HG03095 (cell line): ENCODE measurements around the gene MCRIP1.

Experiments
- ATAC-seq: cut with Tn5 transposase; IDR thresholded peaks from one replicate; pipeline ENCODE4 v1.9.1; 2021; ENCODE audit warnings: moderate library complexity; ENCODE audit not compliant: unreplicated experiment

The MCRIP1 gene

GRCh38 chr17:81822996-81823819 is 9.9 kb downstream of the MCRIP1 start:
- no peak for ATAC-seq

- no peak for ATAC-seq
Observed at GRCh38 chr17:81822312-81822637, 10.8 kb downstream of the MCRIP1 start.

- no peak for ATAC-seq
Observed at GRCh38 chr17:81821603-81822311, 11.3 kb downstream of the MCRIP1 start.

- ATAC-seq = no peak
Observed at GRCh38 chr17:81821147-81821546, 11.9 kb downstream of the MCRIP1 start.

- no peak for ATAC-seq
Observed at GRCh38 chr17:81819708-81820107, 13.4 kb downstream of the MCRIP1 start.

GRCh38 chr17:81817758-81818147 is 15.3 kb downstream of the MCRIP1 start:
- ATAC-seq = no peak

- no peak for ATAC-seq
Observed at GRCh38 chr17:81815646-81815986, 17.5 kb downstream of the MCRIP1 start.

GRCh38 chr17:81814748-81815645 is 18.1 kb downstream of the MCRIP1 start:
- ATAC-seq = no peak

GRCh38 chr17:81813861-81814683 is 19.0 kb downstream of the MCRIP1 start:
- ATAC-seq = no peak

GRCh38 chr17:81813371-81813684 is 19.8 kb downstream of the MCRIP1 start:
- no peak for ATAC-seq

- ATAC-seq = no peak
Observed at GRCh38 chr17:81812571-81813370, 20.3 kb downstream of the MCRIP1 start.

- ATAC-seq = no peak
Observed at GRCh38 chr17:81811705-81812570, 21.2 kb downstream of the MCRIP1 start.

GRCh38 chr17:81810892-81811704 is 22.0 kb downstream of the MCRIP1 start:
- no peak for ATAC-seq

GRCh38 chr17:81810476-81810875 is 22.6 kb downstream of the MCRIP1 start:
- ATAC-seq = no peak

GRCh38 chr17:81809556-81809998 is 23.5 kb downstream of the MCRIP1 start:
- no peak for ATAC-seq

- ATAC-seq = no peak
Observed at GRCh38 chr17:81808778-81809555, 24.1 kb downstream of the MCRIP1 start.

- ATAC-seq = no peak
Observed at GRCh38 chr17:81807839-81808238, 25.3 kb downstream of the MCRIP1 start.
